ENCODE results near the gene GRK3.
"Not testable (repeated sequence)": the region's sequence is repeated elsewhere in the genome, so short reads cannot be mapped to it uniquely, and the experiment has no call there.

The GRK3 gene

GRCh38 chr22:25611284-25611683 is 46.8 kb downstream of the GRK3 start:
- not testable (repeated sequence) for H3K4ac ChIP-seq (ENCODE audit: low read depth, low read length); H3K18ac ChIP-seq (ENCODE audit: low read length); H3K9me3 ChIP-seq (ENCODE audit: insufficient read depth, low read depth, low read length); H4K12ac ChIP-seq (ENCODE audit: low read depth, low read length); H3K9ac ChIP-seq (ENCODE audit: low read length); H2BK5ac ChIP-seq (ENCODE audit: low read depth, low read length, poor library complexity); H4K91ac ChIP-seq (ENCODE audit: low read depth, low read length); H2AK5ac ChIP-seq (ENCODE audit: low read length); H3K14ac ChIP-seq (ENCODE audit: low read length); H3K27me3 ChIP-seq (ENCODE audit: insufficient read depth, low read length); H3K4me3 ChIP-seq (ENCODE audit: low read depth, low read length); H2AFZ ChIP-seq (ENCODE audit: insufficient read depth, low read length, poor library complexity); DNase-seq; H3K4me1 ChIP-seq (ENCODE audit: control insufficient read depth in 1 of 2, insufficient read depth in 2 of 2, low read length in 2 of 2); H2BK120ac ChIP-seq (ENCODE audit: insufficient read depth, low read length, poor library complexity); H3K27ac ChIP-seq (ENCODE audit: low read depth, low read length); H3K79me2 ChIP-seq (ENCODE audit: control insufficient read depth, insufficient read depth, low read length, poor library complexity); H4K8ac ChIP-seq (ENCODE audit: low read depth, low read length); H3K23ac ChIP-seq (ENCODE audit: low read length); H3K4me2 ChIP-seq (ENCODE audit: low read length); H2BK12ac ChIP-seq (ENCODE audit: low read length); H3K36me3 ChIP-seq (ENCODE audit: control insufficient read depth in 1 of 2, insufficient read depth in 2 of 2, low read length in 2 of 2); H3K79me1 ChIP-seq (ENCODE audit: low read length)
- no CpG with 5 or more reads among the region's 1 CpG for WGBS (ENCODE audit: extremely low coverage, insufficient coverage, insufficient read length)

GRCh38 chr22:25613131-25613530 is 48.7 kb downstream of the GRK3 start:
- H3K79me1 ChIP-seq (ENCODE audit: low read length); H4K8ac ChIP-seq (ENCODE audit: low read depth, low read length); H4K12ac ChIP-seq (ENCODE audit: low read depth, low read length); H3K9ac ChIP-seq (ENCODE audit: low read length); H2AK5ac ChIP-seq (ENCODE audit: low read length); H3K14ac ChIP-seq (ENCODE audit: low read length); DNase-seq; H2BK5ac ChIP-seq (ENCODE audit: low read depth, low read length, poor library complexity); H3K36me3 ChIP-seq (ENCODE audit: control insufficient read depth in 1 of 2, insufficient read depth in 2 of 2, low read length in 2 of 2); H3K27ac ChIP-seq (ENCODE audit: low read depth, low read length); H3K4ac ChIP-seq (ENCODE audit: low read depth, low read length); H3K4me1 ChIP-seq (ENCODE audit: control insufficient read depth in 1 of 2, insufficient read depth in 2 of 2, low read length in 2 of 2); H2BK12ac ChIP-seq (ENCODE audit: low read length); H3K27me3 ChIP-seq (ENCODE audit: insufficient read depth, low read length); H2AFZ ChIP-seq (ENCODE audit: insufficient read depth, low read length, poor library complexity); H3K18ac ChIP-seq (ENCODE audit: low read length); H3K9me3 ChIP-seq (ENCODE audit: insufficient read depth, low read depth, low read length); H3K4me3 ChIP-seq (ENCODE audit: low read depth, low read length); H3K79me2 ChIP-seq (ENCODE audit: control insufficient read depth, insufficient read depth, low read length, poor library complexity); H2BK120ac ChIP-seq (ENCODE audit: insufficient read depth, low read length, poor library complexity); H4K91ac ChIP-seq (ENCODE audit: low read depth, low read length); H3K4me2 ChIP-seq (ENCODE audit: low read length); H3K23ac ChIP-seq (ENCODE audit: low read length): not testable (repeated sequence)
- WGBS (ENCODE audit: extremely low coverage, insufficient coverage, insufficient read length): no CpG with 5 or more reads among the region's 3 CpGs

DNA sequence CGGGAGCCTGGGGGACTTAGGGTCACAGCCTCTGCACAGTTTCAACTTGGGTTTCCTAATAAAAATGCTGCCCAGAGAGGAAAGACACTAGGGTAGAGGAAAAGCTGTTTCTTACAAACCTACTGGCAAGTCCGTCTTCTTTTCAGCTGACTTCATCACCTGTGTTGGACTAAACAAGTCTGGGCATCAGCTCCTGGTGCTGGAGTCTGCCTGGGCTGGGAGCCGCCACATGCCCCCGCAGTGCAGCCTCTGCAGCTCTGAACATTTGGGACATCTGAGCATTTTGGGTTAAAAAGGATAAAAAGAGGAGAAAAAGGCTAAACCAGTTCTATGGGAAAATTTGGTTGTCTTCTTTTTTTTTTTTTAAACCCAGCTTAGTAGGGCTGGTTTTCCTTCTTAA is 49.1 kb downstream of the GRK3 start:
- H2AK5ac ChIP-seq (ENCODE audit: low read length); H3K27ac ChIP-seq (ENCODE audit: low read depth, low read length); H2BK5ac ChIP-seq (ENCODE audit: low read depth, low read length, poor library complexity); H3K9me3 ChIP-seq (ENCODE audit: insufficient read depth, low read depth, low read length); H2AFZ ChIP-seq (ENCODE audit: insufficient read depth, low read length, poor library complexity); H3K9ac ChIP-seq (ENCODE audit: low read length); H4K12ac ChIP-seq (ENCODE audit: low read depth, low read length); H3K4me3 ChIP-seq (ENCODE audit: low read depth, low read length); H3K14ac ChIP-seq (ENCODE audit: low read length); H3K18ac ChIP-seq (ENCODE audit: low read length); H4K8ac ChIP-seq (ENCODE audit: low read depth, low read length); H3K4me1 ChIP-seq (ENCODE audit: control insufficient read depth in 1 of 2, insufficient read depth in 2 of 2, low read length in 2 of 2); H2BK120ac ChIP-seq (ENCODE audit: insufficient read depth, low read length, poor library complexity); H3K79me1 ChIP-seq (ENCODE audit: low read length); H4K91ac ChIP-seq (ENCODE audit: low read depth, low read length); H2BK12ac ChIP-seq (ENCODE audit: low read length); H3K23ac ChIP-seq (ENCODE audit: low read length); H3K4me2 ChIP-seq (ENCODE audit: low read length); H3K27me3 ChIP-seq (ENCODE audit: insufficient read depth, low read length); H3K36me3 ChIP-seq (ENCODE audit: control insufficient read depth in 1 of 2, insufficient read depth in 2 of 2, low read length in 2 of 2); DNase-seq; H3K79me2 ChIP-seq (ENCODE audit: control insufficient read depth, insufficient read depth, low read length, poor library complexity); H3K4ac ChIP-seq (ENCODE audit: low read depth, low read length): not testable (repeated sequence)
- WGBS (ENCODE audit: extremely low coverage, insufficient coverage, insufficient read length): no CpG with 5 or more reads among the region's 4 CpGs

DNA sequence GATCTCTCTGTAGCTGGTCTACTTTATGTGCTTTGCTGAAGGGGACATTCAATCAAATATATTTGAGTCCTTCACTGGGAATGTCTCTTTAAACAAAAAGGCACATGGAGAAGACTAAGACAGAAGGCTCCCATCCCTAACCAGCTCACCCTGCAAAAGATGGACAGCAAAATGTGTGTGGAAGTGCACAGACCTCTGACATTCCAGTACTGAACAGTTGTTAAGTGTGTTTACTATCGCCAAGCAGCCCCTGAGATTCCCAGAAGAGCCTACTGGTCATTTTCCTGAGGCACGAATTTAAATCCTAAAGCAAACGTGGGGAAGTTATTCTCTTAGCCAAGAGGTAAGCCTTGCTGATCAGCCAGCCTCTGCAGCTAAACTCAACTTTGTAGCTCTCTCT is 50.3 kb downstream of the GRK3 start:
- no CpG with 5 or more reads among the region's 3 CpGs for WGBS (ENCODE audit: extremely low coverage, insufficient coverage, insufficient read length)

More for the DNA sequence above, 50.3 kb downstream of the GRK3 start:
- H4K8ac ChIP-seq (ENCODE audit: low read depth, low read length); H3K23ac ChIP-seq (ENCODE audit: low read length); H4K91ac ChIP-seq (ENCODE audit: low read depth, low read length); H3K27me3 ChIP-seq (ENCODE audit: insufficient read depth, low read length); H2AK5ac ChIP-seq (ENCODE audit: low read length); DNase-seq; H3K4me1 ChIP-seq (ENCODE audit: control insufficient read depth in 1 of 2, insufficient read depth in 2 of 2, low read length in 2 of 2); H3K4me2 ChIP-seq (ENCODE audit: low read length); H3K79me1 ChIP-seq (ENCODE audit: low read length); H3K14ac ChIP-seq (ENCODE audit: low read length); H3K18ac ChIP-seq (ENCODE audit: low read length); H2BK5ac ChIP-seq (ENCODE audit: low read depth, low read length, poor library complexity); H3K79me2 ChIP-seq (ENCODE audit: control insufficient read depth, insufficient read depth, low read length, poor library complexity); H4K12ac ChIP-seq (ENCODE audit: low read depth, low read length); H2BK120ac ChIP-seq (ENCODE audit: insufficient read depth, low read length, poor library complexity); H3K9ac ChIP-seq (ENCODE audit: low read length); H3K4ac ChIP-seq (ENCODE audit: low read depth, low read length); H2BK12ac ChIP-seq (ENCODE audit: low read length); H3K27ac ChIP-seq (ENCODE audit: low read depth, low read length); H3K4me3 ChIP-seq (ENCODE audit: low read depth, low read length); H2AFZ ChIP-seq (ENCODE audit: insufficient read depth, low read length, poor library complexity); H3K9me3 ChIP-seq (ENCODE audit: insufficient read depth, low read depth, low read length); H3K36me3 ChIP-seq (ENCODE audit: control insufficient read depth in 1 of 2, insufficient read depth in 2 of 2, low read length in 2 of 2): not testable (repeated sequence)

Measured in trophoblast cell (in vitro differentiated cells and primary cell).